Esophagus squamous epithelium (tissue), 4 donors: ENCODE results near the gene MAS1.

ENCODE experiments used
- POLR2A ChIP-seq, 4 donors: fragments of 450-650 bp; IDR thresholded peaks; one replicate each; pipeline ENCODE4 v1.6.1; 2017; ENCODE audit warnings: antibody characterized with exemption in 4 of 4, mild to moderate bottlenecking in 4 of 4, moderate library complexity in 3 of 4
- TF ChIP-seq, protein P1 (sequence below), 6 experiments: fragments of 450-650 bp in 4 of 6; fragments of 200-600 bp in 2 of 6; sonication (generic) in 2 of 6; IDR thresholded peaks; one replicate each; pipeline ENCODE4 v1.5.1; 2016 to 2019; ENCODE audit warnings: antibody characterized with exemption in 6 of 6, mild to moderate bottlenecking in 4 of 6, moderate library complexity in 4 of 6

DNA sequence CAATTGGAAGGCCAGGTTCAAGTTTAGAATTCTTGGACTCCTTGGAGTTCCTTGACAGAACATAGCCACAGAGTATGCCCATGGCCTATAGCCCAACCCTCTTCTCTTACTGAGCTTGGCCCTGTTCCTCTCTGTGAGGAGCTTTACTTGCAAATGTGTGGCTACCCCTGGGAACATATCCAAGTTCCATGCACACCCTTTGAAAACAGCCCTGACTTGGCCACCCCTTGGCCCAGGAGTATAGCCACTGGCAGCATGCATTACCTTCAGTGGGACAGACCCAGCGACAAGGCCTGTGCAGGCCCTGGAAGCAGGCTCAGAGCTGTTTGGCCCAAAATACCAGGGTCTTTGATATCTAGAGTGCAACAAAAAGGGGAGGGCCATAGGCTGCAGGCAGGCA lies 19.5 kb upstream of the MAS1 start:
- TF ChIP-seq, protein P1, sequence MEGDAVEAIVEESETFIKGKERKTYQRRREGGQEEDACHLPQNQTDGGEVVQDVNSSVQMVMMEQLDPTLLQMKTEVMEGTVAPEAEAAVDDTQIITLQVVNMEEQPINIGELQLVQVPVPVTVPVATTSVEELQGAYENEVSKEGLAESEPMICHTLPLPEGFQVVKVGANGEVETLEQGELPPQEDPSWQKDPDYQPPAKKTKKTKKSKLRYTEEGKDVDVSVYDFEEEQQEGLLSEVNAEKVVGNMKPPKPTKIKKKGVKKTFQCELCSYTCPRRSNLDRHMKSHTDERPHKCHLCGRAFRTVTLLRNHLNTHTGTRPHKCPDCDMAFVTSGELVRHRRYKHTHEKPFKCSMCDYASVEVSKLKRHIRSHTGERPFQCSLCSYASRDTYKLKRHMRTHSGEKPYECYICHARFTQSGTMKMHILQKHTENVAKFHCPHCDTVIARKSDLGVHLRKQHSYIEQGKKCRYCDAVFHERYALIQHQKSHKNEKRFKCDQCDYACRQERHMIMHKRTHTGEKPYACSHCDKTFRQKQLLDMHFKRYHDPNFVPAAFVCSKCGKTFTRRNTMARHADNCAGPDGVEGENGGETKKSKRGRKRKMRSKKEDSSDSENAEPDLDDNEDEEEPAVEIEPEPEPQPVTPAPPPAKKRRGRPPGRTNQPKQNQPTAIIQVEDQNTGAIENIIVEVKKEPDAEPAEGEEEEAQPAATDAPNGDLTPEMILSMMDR (IDR thresholded peaks at IDR 0.05), result no peak
- TF ChIP-seq POLR2A (IDR thresholded peaks at IDR 0.05), result no peak
